Activated naive CD8-positive, alpha-beta T cell treated with anti-CD3 and anti-CD28 coated beads for 36 hours (primary cell): ENCODE measurements around the gene OLFML2A. TPM values are rescaled to one million over a fixed set of nuclear protein-coding genes. Genes with fewer than 3 reads are reported as not detected.

Experiments
- DNase-seq: peaks from one replicate; pipeline ENCODE4 v3.0.0; 2021
- H3K27ac Mint-ChIP-seq: one replicate; pipeline ENCODE4 v1.8.0; 2022; ENCODE audit warnings: mild to moderate bottlenecking, moderate library complexity, mixed read lengths
- H3K27me3 Mint-ChIP-seq: one replicate; pipeline ENCODE4 v1.8.0; 2022; ENCODE audit warnings: mild to moderate bottlenecking, mixed read lengths
- H3K36me3 Mint-ChIP-seq: one replicate; pipeline ENCODE4 v1.8.0; 2021; ENCODE audit warnings: mild to moderate bottlenecking, mixed read lengths
- H3K4me1 Mint-ChIP-seq: one replicate; pipeline ENCODE4 v1.8.0; 2021; ENCODE audit warnings: mixed read lengths
- H3K4me3 Mint-ChIP-seq: one replicate; pipeline ENCODE4 v1.8.0; 2022; ENCODE audit warnings: mild to moderate bottlenecking, moderate library complexity, mixed read lengths
- H3K9me3 Mint-ChIP-seq: one replicate; pipeline ENCODE4 v1.8.0; 2022; ENCODE audit warnings: mixed read lengths
- total RNA-seq, 2 experiments: library from RNA; stranded (reverse); gene quantifications; one replicate each; pipeline ENCODE4 v1.2.3, GENCODE V29; 2021

OLFML2A gene
- total RNA-seq, 2 experiments from 2014 or later: not detected

- Mint-ChIP-seq H3K4me3 (no peak overlapping the region), H3K27ac (no peak overlapping the region)
These were observed 3.3 kb downstream of the OLFML2A start for GRCh38 chr9:124780060-124780756.

GRCh38 chr9:124780757-124781151 lies 3.8 kb downstream of the OLFML2A start:
- H3K9me3 Mint-ChIP-seq: no peaks in the 10 kb centered on the region
- no peak overlapping the region for H3K27ac Mint-ChIP-seq
- H3K4me3 Mint-ChIP-seq: no peak overlapping the region
- DNase-seq: no peak
- H3K4me1 Mint-ChIP-seq: peaks cover 5% of the 10 kb centered on the region
- H3K36me3 Mint-ChIP-seq: no peaks in the 10 kb centered on the region
- peaks cover 25% of the 10 kb centered on the region for H3K27me3 Mint-ChIP-seq

More at GRCh38 chr9:124780060-124780756, 3.3 kb downstream of the OLFML2A start:
- no peak for DNase-seq
- Mint-ChIP-seq H3K27me3 (peaks cover 30% of the 10 kb centered on the region), H3K36me3 (no peaks in the 10 kb centered on the region), H3K4me1 (peaks cover 5% of the 10 kb centered on the region), H3K9me3 (no peaks in the 10 kb centered on the region)

DNA sequence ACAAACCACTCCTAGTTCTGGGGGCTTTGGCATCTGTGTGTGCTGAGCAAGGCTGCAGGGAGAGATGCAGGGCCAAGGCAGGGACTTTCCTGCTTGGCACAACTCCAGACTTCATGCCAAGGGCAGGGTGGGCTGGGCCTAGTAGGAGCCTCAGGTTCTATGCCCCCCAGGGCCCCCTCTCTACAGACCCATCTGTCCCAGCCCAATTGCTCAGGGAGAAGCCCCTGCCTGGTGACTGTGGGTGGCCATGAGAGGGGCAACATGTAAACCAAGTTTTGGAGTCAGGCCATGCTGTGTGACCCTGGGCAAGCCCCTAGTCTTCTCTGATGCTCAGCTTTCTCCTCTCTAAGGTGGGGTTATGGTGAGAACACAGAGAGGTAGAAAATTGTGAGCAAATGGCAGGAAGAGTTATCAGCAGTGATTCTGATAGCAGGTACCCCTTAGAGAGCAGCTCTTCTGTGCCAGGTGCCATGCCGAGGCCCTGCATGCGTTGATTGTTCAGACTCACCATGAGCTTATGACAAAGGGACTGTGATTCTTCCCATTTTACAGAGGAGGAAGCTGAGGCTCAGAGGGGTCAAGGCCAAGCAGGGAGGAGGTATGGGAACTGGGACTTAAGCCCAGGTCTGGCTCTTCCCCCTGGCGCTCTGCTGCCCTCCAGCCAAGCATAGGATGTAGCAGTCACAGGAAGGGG lies 5.2 kb downstream of the OLFML2A start:
- DNase-seq: no peak

GRCh38 chr9:124782661-124783574 lies 6.0 kb downstream of the OLFML2A start:
- H3K27ac Mint-ChIP-seq: no peak overlapping the region
- H3K36me3 Mint-ChIP-seq: no peaks in the 10 kb centered on the region
- H3K27me3 Mint-ChIP-seq: peaks cover 9% of the 10 kb centered on the region
- no peak overlapping the region for H3K4me3 Mint-ChIP-seq
- no peak for DNase-seq
- H3K9me3 Mint-ChIP-seq: no peaks in the 10 kb centered on the region
- H3K4me1 Mint-ChIP-seq: no peaks in the 10 kb centered on the region

More for the DNA sequence above, 5.2 kb downstream of the OLFML2A start:
- Mint-ChIP-seq H3K36me3 (no peaks in the 10 kb centered on the region), H3K4me3 (no peak overlapping the region), H3K27ac (no peak overlapping the region), H3K4me1 (no peaks in the 10 kb centered on the region), H3K9me3 (no peaks in the 10 kb centered on the region), H3K27me3 (peaks cover 14% of the 10 kb centered on the region)

DNA sequence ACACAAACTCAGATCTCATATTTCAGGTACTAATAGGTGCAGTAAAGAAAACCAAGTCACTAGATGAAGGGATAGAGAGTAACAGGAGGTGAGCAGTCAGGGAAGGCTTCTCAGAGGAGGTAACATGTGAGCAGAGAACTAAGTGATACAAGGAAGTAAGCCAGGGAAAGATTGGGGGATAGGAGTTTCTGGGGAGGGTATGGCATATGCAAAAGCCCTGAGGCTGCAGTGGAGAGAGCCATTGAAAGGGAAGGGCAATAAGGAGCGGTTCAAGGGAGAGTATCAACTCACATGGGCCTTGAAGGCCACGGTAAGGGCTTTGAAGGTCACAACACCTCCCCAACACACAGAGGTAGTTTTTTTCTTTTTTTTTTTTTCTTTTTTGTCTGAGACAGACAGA lies 6.9 kb downstream of the OLFML2A start:
- Mint-ChIP-seq H3K9me3 (no peaks in the 10 kb centered on the region), H3K4me1 (no peaks in the 10 kb centered on the region), H3K27ac (no peak overlapping the region), H3K36me3 (no peaks in the 10 kb centered on the region), H3K27me3 (peaks cover 3% of the 10 kb centered on the region), H3K4me3 (no peak overlapping the region)
- DNase-seq: no peak

DNA sequence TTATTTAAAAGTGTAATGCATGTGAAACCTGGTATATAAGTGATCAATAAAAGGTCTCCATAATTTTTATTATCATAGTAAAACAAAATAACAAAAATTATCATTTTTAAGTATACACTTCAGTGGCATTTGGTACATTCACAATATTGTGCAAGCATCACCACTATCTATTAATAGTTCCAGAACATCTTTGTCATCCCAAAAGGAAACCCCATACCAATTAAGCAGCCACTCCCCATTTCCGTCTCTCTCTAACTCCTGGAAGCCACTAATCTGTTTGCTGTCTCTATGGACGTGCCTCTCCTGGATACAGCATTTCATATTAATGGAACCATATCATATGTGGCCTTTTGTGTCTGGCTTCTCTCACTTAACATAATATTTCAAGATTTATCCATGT lies 7.6 kb downstream of the OLFML2A start:
- Mint-ChIP-seq H3K36me3 (no peaks in the 10 kb centered on the region), H3K9me3 (no peaks in the 10 kb centered on the region), H3K27me3 (peaks cover 3% of the 10 kb centered on the region), H3K27ac (no peak overlapping the region), H3K4me1 (no peaks in the 10 kb centered on the region), H3K4me3 (no peak overlapping the region)
- DNase-seq: no peak

DNA sequence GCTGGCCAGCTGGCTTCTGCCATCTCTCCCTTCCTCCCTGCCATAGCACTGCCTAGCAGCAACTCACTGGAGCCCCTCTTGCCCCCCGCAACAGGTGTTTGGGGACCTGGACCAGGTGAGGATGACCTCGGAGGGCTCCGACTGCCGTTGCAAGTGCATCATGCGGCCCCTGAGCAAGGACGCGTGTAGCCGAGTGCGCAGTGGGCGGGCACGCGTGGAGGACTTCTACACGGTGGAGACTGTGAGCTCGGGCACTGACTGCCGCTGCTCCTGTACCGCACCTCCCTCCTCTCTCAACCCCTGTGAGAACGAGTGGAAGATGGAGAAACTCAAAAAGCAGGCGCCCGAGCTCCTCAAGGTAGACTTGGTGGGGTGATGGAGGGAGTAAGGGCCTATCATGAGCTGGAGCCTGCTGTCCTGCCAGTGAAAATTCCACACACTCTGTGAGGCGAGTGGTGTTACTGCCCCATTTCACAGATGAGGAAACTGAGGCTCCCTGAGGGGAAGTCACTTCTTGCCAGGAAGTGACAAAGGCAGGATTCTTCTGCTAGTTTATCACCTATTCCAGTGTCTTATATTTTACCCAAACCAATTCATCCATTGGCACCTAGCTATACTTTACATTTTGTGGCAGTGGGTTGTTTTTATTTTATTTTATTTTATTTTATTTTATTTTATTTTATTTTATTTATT lies 10.1 kb downstream of the OLFML2A start:
- DNase-seq: no peak
- H3K36me3 Mint-ChIP-seq: no peaks in the 10 kb centered on the region
- peaks cover 3% of the 10 kb centered on the region for H3K27me3 Mint-ChIP-seq
- no peak overlapping the region for H3K27ac Mint-ChIP-seq
- no peaks in the 10 kb centered on the region for H3K9me3 Mint-ChIP-seq
- H3K4me1 Mint-ChIP-seq: no peaks in the 10 kb centered on the region
- H3K4me3 Mint-ChIP-seq: no peak overlapping the region

GRCh38 chr9:124788542-124789217 lies 11.7 kb downstream of the OLFML2A start:
- no peaks in the 10 kb centered on the region for H3K9me3 Mint-ChIP-seq
- no peak for DNase-seq
- H3K27me3 Mint-ChIP-seq: peaks cover 13% of the 10 kb centered on the region
- no peaks in the 10 kb centered on the region for H3K4me1 Mint-ChIP-seq
- no peak overlapping the region for H3K27ac Mint-ChIP-seq
- H3K4me3 Mint-ChIP-seq: no peak overlapping the region
- no peaks in the 10 kb centered on the region for H3K36me3 Mint-ChIP-seq

DNA sequence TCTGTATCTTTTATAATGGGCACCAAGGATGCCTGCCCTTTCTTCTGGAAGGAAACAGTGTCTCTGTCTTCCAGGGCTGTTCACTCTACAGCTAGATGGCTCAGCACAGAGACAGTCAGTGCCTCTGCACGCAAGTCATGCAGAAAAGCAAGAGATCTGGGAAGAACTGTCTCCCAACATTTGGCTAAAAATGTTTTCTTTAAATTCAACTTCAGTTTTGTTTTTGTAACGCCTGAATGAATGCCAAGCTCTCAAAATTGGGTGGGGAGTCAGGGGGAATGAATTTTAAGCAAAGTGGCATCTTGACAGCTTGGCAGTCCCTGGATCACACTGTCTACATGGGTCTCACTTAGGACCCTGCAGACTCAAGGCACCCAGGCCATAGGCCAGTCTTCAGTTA lies 12.6 kb downstream of the OLFML2A start:
- DNase-seq: no peak
- Mint-ChIP-seq H3K36me3 (no peaks in the 10 kb centered on the region), H3K27me3 (peaks cover 13% of the 10 kb centered on the region), H3K4me3 (no peak overlapping the region), H3K27ac (no peak overlapping the region), H3K9me3 (no peaks in the 10 kb centered on the region), H3K4me1 (no peaks in the 10 kb centered on the region)

DNA sequence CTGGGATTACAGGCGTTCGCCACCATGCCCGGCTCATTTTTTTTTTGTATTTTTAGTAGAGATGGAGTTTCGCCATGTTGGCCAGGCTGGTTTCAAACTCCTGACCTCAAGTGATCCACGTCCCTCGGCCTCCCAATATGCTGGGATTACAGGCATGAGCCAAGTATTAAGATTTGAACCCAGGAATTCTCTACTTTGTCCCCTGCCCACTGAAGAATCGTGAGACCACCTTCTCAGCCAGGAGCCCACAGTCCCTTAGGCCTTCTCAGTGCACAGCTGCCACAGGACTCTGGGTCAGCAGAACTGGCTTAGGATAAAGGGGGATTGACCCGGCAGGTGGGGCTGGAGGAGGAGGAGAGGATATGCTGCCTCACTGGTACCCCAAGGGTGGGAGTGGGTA lies 13.4 kb downstream of the OLFML2A start:
- H3K4me3 Mint-ChIP-seq: no peak overlapping the region
- peaks cover 13% of the 10 kb centered on the region for H3K27me3 Mint-ChIP-seq

DNA sequence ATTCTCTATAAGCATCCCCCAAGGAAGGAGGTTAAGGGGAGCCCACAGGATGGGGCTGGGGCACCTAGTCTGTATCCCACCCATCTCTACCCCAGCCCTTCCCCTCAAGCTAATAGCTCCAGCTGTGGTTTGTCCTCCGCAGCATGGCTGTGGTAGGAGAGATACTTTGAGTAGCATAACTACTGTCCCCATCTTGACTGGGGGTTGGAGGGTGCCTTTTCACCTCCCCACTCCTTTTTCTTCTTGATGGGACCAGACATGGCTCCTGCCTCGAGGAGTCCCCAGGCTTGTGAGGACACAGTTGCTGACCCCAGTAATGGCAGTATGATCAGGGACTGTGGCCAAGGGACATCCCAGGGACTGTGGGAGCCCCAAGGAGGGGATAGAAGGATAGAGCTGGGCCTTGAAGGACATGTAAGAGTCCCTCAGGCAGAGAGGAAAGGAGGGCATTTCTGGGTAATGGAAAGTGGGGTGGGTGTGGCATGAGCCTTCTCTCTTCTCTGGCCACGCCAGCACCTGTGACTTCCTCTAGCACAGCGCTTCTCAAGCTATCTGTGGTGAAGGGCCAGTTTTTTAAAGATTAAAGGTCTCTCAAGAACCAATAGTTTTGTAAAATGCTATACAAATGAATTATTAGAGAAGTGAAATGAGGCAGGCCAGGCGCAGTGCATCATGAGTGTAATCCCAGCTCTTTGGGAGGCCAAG lies 14.0 kb downstream of the OLFML2A start:
- no peaks in the 10 kb centered on the region for H3K9me3 Mint-ChIP-seq
- no peaks in the 10 kb centered on the region for H3K4me1 Mint-ChIP-seq
- DNase-seq: no peak
- H3K27ac Mint-ChIP-seq: no peak overlapping the region
- H3K36me3 Mint-ChIP-seq: no peaks in the 10 kb centered on the region
- no peak overlapping the region for H3K4me3 Mint-ChIP-seq
- H3K27me3 Mint-ChIP-seq: peaks cover 13% of the 10 kb centered on the region

More for the DNA sequence above, 13.4 kb downstream of the OLFML2A start:
- H3K4me1 Mint-ChIP-seq: no peaks in the 10 kb centered on the region
- no peaks in the 10 kb centered on the region for H3K36me3 Mint-ChIP-seq
- no peak overlapping the region for H3K27ac Mint-ChIP-seq
- H3K9me3 Mint-ChIP-seq: no peaks in the 10 kb centered on the region
- no peak for DNase-seq

DNA sequence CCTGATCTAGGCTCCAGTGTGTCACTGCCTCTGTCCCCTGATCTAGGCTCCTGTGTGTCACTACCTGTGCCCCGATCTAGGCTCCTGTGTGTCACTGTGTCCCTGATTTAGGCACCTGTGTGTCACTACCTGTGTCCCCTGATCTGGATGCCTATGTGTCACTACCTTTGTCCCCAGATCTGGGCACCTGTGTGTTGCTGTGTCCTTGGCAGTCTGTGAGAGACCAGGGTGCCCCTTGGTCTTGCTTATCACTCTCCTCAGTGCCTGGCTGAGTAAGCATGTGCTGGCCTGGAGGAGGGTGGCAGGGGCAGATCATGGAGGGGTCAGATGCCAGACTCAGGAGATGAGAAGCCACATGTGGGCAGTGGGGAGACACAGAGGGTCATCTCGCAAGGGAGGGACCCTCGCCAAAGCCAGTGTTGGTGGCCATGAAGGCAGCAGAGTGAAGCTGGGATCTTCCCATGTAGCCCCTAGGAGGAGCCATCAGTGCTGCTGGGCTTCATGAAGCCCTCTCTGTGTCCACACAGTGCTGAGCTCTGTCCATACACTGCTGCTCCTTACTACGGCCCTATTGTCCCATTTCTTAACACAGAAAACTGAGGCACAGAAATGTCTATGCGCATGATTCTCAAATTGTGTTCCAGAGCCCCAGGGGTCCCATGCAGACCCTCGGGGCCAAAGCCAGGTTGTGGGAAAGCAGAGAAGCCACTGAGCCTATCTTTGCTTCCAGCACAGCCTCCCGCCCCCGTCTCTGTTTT lies 15.5 kb downstream of the OLFML2A start:
- no peak overlapping the region for H3K27ac Mint-ChIP-seq
- DNase-seq: no peak
- H3K9me3 Mint-ChIP-seq: no peaks in the 10 kb centered on the region
- no peak overlapping the region for H3K4me3 Mint-ChIP-seq
- H3K27me3 Mint-ChIP-seq: peaks cover 24% of the 10 kb centered on the region
- no peaks in the 10 kb centered on the region for H3K4me1 Mint-ChIP-seq
- no peaks in the 10 kb centered on the region for H3K36me3 Mint-ChIP-seq

DNA sequence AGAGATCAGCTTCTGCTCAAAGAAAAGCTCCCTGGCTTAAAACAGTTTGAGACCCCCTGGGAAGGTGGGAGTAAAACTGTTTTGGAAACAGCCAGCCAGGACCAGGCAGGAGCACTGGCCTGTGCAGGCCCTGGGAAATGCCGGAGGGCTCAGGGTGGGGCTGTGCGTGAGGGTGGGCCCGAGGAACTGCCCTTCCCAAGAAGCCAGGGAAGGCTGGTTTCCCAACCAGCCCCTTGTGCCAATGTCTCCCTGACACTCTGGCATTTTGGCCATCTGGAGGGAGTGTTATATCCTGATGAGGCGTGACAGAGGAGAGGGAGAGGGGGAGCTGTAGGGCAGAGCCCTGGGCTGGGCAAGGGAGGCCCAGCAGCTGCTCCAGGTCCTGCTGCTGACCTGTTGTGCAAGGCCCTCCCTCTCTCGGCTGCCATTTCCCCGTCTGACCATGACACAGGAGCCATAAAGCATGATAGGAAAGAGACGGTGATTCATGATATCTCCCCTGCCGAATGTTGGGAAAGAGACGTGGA lies 16.1 kb downstream of the OLFML2A start:
- Mint-ChIP-seq H3K27ac (no peak overlapping the region), H3K36me3 (no peaks in the 10 kb centered on the region), H3K9me3 (no peaks in the 10 kb centered on the region), H3K27me3 (peaks cover 26% of the 10 kb centered on the region), H3K4me1 (no peaks in the 10 kb centered on the region), H3K4me3 (no peak overlapping the region)
- DNase-seq: no peak
